ENCODE data around the gene FBXO46. TPM values are rescaled to one million over a fixed set of nuclear protein-coding genes. Genes with fewer than 3 reads are reported as not detected.

FBXO46 gene
- total and polyA plus RNA-seq, 2 of the 13 experiments (the other 11 are each of a cell fraction or from before 2014, with no cell fraction given), result 6.2 to 6.4 TPM

- TF ChIP-seq, protein P1, sequence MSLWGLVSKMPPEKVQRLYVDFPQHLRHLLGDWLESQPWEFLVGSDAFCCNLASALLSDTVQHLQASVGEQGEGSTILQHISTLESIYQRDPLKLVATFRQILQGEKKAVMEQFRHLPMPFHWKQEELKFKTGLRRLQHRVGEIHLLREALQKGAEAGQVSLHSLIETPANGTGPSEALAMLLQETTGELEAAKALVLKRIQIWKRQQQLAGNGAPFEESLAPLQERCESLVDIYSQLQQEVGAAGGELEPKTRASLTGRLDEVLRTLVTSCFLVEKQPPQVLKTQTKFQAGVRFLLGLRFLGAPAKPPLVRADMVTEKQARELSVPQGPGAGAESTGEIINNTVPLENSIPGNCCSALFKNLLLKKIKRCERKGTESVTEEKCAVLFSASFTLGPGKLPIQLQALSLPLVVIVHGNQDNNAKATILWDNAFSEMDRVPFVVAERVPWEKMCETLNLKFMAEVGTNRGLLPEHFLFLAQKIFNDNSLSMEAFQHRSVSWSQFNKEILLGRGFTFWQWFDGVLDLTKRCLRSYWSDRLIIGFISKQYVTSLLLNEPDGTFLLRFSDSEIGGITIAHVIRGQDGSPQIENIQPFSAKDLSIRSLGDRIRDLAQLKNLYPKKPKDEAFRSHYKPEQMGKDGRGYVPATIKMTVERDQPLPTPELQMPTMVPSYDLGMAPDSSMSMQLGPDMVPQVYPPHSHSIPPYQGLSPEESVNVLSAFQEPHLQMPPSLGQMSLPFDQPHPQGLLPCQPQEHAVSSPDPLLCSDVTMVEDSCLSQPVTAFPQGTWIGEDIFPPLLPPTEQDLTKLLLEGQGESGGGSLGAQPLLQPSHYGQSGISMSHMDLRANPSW (CRISPR knock-in tag; IDR thresholded peaks at IDR 0.05; ENCODE audit: borderline replicate concordance), result no peak
- peak; percentile 27; the same call in 1 of the 2 replicates for TF ChIP-seq GABPA (IDR thresholded peaks at IDR 0.05; ENCODE audit: low read depth, low read length)
- TF ChIP-seq GABPA (CRISPR knock-in tag; IDR thresholded peaks at IDR 0.05; ENCODE audit: low read depth), result no peak
- TF ChIP-seq ZNF24 (IDR thresholded peaks at IDR 0.05), result no peak
- TF ChIP-seq, protein P2, sequence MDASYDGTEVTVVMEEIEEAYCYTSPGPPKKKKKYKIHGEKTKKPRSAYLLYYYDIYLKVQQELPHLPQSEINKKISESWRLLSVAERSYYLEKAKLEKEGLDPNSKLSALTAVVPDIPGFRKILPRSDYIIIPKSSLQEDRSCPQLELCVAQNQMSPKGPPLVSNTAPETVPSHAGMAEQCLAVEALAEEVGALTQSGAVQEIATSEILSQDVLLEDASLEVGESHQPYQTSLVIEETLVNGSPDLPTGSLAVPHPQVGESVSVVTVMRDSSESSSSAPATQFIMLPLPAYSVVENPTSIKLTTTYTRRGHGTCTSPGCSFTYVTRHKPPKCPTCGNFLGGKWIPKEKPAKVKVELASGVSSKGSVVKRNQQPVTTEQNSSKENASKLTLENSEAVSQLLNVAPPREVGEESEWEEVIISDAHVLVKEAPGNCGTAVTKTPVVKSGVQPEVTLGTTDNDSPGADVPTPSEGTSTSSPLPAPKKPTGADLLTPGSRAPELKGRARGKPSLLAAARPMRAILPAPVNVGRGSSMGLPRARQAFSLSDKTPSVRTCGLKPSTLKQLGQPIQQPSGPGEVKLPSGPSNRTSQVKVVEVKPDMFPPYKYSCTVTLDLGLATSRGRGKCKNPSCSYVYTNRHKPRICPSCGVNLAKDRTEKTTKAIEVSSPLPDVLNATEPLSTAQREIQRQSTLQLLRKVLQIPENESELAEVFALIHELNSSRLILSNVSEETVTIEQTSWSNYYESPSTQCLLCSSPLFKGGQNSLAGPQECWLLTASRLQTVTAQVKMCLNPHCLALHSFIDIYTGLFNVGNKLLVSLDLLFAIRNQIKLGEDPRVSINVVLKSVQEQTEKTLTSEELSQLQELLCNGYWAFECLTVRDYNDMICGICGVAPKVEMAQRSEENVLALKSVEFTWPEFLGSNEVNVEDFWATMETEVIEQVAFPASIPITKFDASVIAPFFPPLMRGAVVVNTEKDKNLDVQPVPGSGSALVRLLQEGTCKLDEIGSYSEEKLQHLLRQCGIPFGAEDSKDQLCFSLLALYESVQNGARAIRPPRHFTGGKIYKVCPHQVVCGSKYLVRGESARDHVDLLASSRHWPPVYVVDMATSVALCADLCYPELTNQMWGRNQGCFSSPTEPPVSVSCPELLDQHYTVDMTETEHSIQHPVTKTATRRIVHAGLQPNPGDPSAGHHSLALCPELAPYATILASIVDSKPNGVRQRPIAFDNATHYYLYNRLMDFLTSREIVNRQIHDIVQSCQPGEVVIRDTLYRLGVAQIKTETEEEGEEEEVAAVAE (CRISPR knock-in tag; IDR thresholded peaks at IDR 0.05; ENCODE audit: borderline replicate concordance), result no peak
- no peak for TF ChIP-seq HNRNPH1 (optimal IDR thresholded peaks at IDR 0.05; ENCODE audit: low read depth, low read length)
- TF ChIP-seq TEF (CRISPR knock-in tag; IDR thresholded peaks at IDR 0.05), result no peak
- TF ChIP-seq U2AF1 (optimal IDR thresholded peaks at IDR 0.05; ENCODE audit: low read depth, low read length), result no peak
- TF ChIP-seq XBP1 (CRISPR knock-in tag; IDR thresholded peaks at IDR 0.05), result no peak
- TF ChIP-seq ZNF891 (CRISPR knock-in tag; IDR thresholded peaks at IDR 0.05), result no peak
- no peak for TF ChIP-seq KMT2B (CRISPR knock-in tag; IDR thresholded peaks at IDR 0.05)
- TF ChIP-seq ZBTB8A (CRISPR knock-in tag; IDR thresholded peaks at IDR 0.05; ENCODE audit: borderline replicate concordance, low read depth), result no peak
- TF ChIP-seq ZNF441 (CRISPR knock-in tag; IDR thresholded peaks at IDR 0.05; ENCODE audit: borderline replicate concordance), result no peak
- no peak for TF ChIP-seq ARID2 (CRISPR knock-in tag; IDR thresholded peaks at IDR 0.05; ENCODE audit: borderline replicate concordance)
These were observed 49.2 kb downstream of the FBXO46 start (continued) for GRCh38 chr19:45681391-45682015.
